ENCODE data around the gene PPP1R1B.

DNA sequence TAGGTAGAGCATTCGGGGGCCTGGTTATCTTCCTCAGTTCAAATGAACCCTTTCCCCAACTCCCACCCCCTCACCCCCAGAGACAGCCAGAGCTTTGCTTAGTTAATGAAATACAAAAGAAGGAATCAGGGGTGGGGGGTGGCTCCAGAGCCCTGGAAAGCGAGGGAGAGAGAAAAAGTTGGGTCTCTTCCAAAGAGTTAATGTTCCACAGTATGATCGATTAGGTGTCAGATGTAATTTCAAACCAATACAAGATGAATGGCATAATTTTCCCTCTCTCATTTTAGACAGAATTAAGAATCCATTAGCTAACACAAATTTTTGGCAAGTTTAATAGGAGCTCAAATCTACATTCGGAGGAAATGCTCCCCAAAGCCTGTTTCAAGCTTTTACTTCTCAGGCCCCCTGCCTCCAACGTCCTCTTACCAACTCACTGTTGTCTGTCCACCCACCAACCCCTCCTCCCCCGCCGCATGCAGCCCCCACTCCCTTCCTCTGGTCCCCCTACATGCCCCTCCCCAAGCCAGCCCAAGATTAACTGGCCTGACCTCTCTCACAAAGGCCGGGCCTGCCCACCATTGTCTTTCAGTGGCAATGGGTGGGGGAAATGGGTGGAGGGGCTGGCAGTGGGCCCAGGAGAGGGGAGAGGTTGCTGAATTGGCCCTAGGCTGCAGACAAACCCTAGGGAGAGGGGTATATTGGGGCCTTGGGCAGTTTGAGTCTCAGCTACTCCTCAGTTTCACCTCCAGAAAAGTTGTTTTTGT, 47.3 kb upstream of the PPP1R1B start:
- TF ChIP-seq, protein P1, sequence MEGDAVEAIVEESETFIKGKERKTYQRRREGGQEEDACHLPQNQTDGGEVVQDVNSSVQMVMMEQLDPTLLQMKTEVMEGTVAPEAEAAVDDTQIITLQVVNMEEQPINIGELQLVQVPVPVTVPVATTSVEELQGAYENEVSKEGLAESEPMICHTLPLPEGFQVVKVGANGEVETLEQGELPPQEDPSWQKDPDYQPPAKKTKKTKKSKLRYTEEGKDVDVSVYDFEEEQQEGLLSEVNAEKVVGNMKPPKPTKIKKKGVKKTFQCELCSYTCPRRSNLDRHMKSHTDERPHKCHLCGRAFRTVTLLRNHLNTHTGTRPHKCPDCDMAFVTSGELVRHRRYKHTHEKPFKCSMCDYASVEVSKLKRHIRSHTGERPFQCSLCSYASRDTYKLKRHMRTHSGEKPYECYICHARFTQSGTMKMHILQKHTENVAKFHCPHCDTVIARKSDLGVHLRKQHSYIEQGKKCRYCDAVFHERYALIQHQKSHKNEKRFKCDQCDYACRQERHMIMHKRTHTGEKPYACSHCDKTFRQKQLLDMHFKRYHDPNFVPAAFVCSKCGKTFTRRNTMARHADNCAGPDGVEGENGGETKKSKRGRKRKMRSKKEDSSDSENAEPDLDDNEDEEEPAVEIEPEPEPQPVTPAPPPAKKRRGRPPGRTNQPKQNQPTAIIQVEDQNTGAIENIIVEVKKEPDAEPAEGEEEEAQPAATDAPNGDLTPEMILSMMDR (conservative IDR thresholded peaks at IDR 0.05): no peak
- TF ChIP-seq EZH2 (IDR thresholded peaks at IDR 0.05; ENCODE audit: low read depth): no peak

All from PC-9 (cell line).